Activated CD8-positive, alpha-beta memory T cell treated with anti-CD3 and anti-CD28 coated beads, Interleukin-2, amount 50 U/mL, for 24 hours (primary cell): Measurements from ENCODE around the gene ADAMTS14.
"Not testable (repeated sequence)": the region's sequence is repeated elsewhere in the genome, so short reads cannot be mapped to it uniquely, and the experiment has no call there.

ENCODE experiments used
- DNase-seq: peaks from one replicate; pipeline ENCODE4 v3.0.0-alpha.2; 2020; ENCODE audit errors: extremely low read depth

ADAMTS14 gene

DNA sequence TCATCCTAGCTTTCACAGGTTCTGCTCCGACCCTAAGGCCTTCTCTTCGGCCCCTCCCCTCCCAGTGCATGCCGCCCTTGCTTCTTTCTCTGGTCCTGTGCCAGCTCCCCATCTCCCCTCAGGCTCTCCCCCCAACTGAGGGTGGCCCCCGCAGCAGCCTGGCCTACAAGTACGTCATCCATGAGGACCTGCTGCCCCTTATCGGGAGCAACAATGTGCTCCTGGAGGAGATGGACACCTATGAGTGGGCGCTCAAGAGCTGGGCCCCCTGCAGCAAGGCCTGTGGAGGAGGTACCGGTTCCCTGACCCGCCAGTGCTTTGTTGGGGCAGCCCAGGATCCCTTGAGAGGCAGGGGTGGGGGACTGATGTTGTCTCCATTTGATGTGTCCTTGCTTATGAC, 79.0 kb downstream of the ADAMTS14 start:
- no peak for DNase-seq

GRCh38 chr10:70751991-70752390, 79.7 kb downstream of the ADAMTS14 start:
- no peak for DNase-seq

DNA sequence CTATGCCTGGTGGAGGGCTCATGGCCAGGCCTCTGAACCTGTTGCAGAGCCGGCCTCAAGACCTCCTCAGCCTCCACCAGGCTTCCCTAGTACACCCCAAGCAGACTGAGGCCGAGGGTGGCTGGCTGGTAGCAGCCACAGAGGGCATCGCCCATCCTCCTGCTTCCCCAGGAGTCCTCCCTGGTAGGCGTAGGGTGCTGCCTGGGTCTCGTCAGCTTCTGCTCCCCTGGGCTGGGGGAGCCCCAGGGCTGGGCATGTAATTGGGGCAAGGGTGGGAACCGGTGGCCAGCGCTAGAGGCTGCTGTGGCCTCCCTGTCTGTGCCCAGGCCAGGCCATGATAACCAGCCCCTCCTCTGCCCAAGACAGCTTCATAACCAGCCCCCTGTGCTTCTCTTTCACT, 80.3 kb downstream of the ADAMTS14 start:
- no peak for DNase-seq

DNA sequence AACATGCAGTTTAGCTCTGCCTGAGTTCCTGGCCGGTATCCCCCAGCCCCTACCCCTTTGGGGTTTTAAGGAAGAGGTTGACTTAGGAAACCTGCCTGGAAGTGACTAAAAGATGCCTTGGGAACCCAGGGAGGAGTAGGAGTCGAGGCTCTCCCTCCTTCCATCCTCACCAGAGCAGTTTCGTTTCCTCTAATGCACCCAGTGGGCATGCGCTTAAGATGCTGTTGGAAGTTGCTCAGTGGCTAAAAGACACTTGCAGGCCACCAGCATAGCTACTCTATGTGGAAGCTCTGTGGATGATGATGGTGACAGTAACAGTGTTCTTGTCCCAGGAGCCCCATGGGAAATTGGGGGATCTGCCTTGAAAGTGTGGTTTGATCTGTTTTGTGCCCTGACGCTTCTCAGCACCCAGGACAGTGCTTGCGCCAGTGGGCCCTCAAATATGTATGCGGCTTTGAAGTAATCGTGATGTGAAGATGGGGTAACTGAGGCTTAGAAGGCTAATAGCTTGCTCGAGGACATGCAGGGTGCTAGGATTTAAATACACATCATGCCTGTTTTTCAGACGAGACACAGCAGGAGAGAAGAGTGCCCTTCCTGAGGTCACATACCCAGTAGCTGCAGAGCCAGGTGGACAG, 80.8 kb downstream of the ADAMTS14 start:
- DNase-seq, result no peak

DNA sequence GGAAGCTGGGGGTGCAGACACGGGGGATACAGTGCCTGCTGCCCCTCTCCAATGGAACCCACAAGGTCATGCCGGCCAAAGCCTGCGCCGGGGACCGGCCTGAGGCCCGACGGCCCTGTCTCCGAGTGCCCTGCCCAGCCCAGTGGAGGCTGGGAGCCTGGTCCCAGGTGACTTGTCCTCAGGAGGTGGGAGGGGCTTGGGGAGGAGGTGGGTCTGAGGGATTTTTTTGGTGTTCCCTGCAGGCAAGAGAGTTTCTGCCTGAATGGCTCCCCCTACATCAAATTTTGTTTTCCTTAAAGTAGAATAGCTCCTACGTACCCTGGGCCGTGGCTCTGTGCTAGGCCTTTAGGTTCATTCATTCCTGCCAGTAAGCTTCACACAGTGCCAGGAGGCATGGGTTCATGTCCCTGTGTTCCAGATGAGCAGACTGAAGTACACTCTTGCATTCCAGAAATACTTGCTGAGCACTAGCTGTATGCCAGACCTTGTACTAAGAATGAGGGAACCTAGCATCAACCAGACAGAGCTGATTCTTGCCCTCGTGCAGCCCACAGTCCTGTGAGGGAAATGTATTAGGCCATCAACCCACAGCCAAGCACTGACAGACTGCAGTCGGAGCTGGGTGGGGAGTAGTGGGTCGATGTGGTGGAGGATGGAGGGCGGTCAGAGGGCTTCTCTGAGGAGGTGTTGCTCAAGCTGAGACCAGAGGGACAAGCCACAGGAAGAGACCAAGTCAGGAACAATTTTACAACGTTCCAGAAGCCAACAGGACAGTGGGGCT, 81.7 kb downstream of the ADAMTS14 start:
- no peak for DNase-seq

DNA sequence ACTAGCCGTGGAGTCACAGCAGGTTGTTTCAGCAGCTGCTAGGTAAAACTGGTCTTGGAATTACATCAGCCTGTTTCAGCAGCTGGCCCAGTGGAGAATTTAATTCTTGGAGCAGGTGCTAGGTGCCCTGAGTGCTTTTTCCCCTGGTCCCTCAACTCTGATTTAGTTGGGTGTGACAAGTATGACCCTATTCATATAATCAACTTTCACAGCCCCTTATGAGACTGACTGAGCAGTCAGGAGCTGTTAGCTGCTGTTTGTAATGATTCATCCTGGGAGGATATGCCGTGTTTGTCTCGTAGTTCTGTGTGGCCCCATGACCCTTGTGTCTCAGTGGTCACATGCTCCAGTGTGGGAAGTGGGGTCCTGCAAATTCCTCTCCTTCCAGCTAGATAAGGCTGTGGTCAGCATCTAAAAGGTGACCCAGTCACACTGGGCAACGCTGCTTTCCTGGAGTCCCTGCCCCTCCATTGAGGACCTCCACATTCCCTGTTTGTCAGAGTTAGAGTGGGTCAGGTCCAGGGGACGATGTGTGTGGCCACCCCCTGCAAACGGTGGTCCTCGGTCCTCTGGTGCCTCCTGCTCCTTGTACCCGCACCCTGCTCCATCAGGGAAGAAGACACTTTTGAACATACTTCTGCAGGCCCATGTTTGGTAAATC, 84.5 kb downstream of the ADAMTS14 start:
- DNase-seq, result no peak

- DNase-seq, result no peak
Observed at GRCh38 chr10:70757856-70758255, 85.5 kb downstream of the ADAMTS14 start.

- DNase-seq, result peak; percentile 35
Observed at GRCh38 chr10:70758757-70759514, 86.6 kb downstream of the ADAMTS14 start.

GRCh38 chr10:70759781-70760180, 87.5 kb downstream of the ADAMTS14 start:
- DNase-seq, result no peak

DNA sequence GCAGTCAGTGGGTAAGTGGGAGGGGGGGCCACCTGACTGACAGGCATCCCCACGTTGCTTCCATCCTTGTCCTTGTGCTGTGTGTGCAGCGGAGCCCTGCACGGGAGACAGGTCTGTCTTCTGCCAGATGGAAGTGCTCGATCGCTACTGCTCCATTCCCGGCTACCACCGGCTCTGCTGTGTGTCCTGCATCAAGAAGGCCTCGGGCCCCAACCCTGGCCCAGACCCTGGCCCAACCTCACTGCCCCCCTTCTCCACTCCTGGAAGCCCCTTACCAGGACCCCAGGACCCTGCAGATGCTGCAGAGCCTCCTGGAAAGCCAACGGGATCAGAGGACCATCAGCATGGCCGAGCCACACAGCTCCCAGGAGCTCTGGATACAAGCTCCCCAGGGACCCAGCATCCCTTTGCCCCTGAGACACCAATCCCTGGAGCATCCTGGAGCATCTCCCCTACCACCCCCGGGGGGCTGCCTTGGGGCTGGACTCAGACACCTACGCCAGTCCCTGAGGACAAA, 88.0 kb downstream of the ADAMTS14 start:
- no peak for DNase-seq

GRCh38 chr10:70761031-70761601, 88.8 kb downstream of the ADAMTS14 start:
- DNase-seq, result no peak

DNA sequence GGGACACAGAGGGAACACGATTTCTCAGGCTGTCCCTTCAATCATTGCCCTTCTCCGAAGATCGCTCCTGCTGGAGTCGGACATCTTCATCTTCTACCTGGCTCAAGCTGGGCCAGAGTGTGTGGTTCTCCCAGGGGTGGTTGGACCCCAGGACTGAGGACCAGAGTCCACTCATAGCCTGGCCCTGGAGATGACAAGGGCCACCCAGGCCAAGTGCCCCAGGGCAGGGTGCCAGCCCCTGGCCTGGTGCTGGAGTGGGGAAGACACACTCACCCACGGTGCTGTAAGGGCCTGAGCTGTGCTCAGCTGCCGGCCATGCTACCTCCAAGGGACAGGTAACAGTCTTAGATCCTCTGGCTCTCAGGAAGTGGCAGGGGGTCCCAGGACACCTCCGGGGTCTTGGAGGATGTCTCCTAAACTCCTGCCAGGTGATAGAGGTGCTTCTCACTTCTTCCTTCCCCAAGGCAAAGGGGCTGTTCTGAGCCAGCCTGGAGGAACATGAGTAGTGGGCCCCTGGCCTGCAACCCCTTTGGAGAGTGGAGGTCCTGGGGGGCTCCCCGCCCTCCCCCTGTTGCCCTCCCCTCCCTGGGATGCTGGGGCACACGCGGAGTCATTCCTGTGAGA, 89.5 kb downstream of the ADAMTS14 start:
- DNase-seq, result no peak

DNA sequence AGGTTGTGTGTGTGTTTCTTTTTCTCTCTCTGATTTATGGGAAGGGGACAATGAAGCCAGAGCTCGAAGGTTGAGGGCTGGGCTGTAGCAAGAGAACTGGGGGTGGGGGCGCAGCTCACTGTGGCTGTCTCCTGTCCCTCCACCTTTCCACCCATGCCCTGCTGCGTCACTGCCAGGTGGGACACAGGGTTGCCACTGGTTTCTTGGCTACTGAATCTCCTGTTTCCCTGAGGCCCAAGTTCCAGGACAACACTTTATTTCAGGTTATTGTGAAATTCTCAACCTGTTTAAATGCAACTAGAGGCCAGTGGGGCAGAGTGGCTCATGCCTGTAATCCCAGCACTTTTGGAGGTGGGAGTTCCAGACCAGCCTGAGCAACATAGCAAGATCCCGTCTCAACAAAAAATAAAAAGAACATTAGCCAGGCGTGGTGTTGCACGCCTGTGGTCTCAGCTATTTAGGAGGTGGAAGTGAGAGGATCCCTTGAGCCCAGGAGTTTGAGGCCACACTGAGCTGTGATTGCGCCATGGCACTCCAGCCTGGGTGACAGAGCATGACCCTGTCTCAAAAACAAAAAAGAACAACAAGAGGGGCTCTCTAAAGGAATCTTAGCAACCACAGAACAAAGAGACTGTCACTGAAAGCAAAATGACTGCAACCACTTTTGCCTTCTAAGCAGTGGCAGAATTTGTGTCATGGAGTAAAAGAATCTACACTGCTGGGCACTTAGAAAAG, 90.3 kb downstream of the ADAMTS14 start:
- DNase-seq, result no peak

DNA sequence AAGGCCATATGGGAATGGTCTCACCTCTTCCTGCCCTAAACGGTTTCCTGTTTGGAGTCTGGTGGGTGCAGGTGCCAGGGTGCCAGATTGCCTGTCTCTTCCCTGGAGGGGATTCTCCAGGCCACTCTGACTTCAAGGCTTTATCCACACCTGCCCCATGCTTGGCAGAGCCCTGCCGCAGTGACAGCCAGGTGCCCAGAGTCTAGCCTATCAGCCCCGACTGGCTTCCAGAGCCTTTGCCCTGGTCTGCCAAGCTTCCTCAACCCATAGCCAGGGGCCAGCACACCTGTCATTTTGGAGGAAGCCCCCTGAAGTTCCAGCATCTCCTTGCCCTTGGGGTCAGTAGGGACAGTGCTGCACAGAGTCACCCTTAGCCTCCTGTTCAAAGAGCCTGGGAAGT, 91.3 kb downstream of the ADAMTS14 start:
- DNase-seq, result no peak

DNA sequence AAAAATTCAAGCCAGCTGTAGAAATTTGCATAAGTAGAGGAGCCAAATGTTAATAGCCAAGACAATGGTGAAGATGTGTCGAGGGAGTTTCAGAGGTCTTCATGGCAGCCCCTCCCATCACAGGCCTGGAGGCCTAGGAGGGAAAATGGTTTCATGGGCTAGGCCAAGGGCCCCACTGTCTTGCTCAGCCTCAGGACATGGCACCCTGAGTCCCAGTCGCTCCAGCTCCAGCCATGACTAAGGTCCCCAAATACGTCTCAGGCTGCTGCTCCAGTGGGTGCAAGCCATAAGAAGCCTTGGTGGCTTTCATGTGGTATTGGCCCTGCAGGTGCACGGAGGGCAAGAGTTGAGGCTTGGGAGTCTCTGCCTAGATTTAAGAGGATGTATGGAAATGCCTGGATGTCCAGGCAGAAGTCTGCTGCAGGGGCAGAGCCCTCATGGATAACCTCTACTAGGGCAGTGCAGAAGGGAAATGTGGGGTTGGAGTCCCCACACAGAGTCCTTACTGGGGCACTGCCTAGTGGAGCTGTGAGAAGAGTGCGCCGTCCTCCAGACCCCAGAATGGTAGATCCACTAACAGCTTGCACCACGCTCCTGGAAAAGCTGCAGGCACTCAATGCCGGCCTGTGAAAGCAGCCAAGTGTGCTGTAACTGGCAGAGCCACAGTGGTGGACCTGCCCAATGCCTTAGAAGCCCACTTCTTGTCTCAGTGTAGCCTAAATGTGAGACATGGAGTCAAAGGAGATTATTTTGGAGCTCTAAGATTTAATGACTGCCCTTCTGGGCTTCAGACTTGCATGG, 93.7 kb downstream of the ADAMTS14 start:
- no peak for DNase-seq

DNA sequence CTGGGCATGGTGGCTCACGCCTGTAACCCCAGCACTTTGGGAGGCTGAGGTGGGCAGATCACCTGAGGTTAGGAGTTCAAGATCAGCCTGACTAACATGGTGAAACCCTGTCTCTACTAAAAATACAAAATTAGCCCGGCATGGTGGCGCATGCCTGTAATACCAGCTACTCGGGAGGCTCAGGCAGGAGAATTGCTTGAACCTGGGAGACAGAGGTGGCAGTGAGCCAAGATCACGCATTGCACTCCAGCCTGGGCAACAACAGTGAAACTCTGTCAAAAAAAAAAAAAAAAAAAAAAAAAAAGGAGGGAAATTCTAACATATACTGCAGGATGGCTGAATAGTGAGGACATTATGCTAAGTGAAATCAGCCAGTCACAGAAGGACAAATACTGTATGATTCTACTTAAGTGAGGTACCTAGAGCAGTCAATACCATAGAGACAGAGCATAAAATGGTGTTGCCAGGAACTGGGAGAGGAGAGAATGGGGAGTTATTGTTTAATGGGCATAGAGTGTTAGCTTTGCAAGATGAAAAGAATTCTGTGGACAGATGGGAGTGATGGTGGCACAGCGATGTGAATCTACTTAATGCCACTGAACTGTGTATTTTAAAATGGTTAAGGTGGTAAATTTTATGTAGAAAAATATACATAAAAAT, 95.8 kb downstream of the ADAMTS14 start:
- not testable (repeated sequence) for DNase-seq

GRCh38 chr10:70769121-70769520, 96.8 kb downstream of the ADAMTS14 start:
- no peak for DNase-seq

GRCh38 chr10:70770001-70770400, 97.7 kb downstream of the ADAMTS14 start:
- DNase-seq, result no peak

DNA sequence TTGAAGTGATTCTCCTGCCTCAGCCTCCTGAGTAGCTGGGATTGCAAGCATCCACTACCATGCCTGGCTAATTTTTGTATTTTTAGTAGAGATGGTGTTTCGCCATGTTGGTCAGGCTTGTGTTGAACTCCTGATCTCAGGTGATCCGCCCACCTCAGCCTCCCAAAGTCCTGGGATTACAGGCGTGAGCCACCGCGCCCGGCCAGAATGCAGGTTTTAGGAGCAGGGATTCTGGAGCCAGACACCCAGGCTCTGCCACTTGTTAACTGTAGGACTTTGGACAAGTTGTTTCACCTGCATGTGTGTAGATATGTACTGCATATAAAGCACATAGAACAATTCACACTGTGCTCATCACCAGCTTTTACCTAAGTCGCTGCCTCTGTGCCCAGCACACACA, 98.2 kb downstream of the ADAMTS14 start:
- not testable (repeated sequence) for DNase-seq
